ENCODE data around the gene KIF21B.

Gene KIF21B

GRCh38 chr1:201020040-201020591 lies 3.4 kb downstream of the KIF21B start:
- DNase-seq: no peak

DNA sequence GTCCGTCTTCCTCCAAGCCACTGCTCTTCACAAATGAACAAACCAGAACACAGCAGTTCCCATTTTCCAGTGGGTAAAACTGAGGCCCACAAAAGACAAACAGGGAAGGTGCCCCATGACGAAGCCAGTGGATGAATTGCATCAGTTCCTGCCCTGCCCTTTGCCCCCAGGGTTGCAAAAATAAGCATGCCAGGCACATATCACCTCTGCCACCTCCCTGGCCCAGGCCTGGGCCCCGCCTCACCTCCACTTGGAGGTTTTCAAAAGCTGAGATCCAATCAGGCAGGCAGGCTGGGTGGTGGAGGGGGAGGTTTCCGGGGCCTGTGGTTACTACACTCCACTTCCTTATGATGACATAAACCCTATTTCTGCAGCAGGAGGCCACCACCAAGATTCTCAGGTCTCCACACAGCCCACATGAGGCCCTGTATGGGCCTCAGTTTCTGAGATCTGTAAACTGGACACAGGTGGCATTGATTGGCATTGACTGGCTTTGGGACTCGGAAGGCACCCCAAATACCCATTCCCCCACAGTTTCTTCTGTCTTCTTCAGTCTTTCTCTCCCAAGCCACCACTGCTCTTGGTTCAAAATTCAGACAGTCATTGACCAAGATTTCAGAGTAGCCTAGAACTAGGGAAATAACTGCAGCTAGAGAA lies 4.1 kb downstream of the KIF21B start:
- peak in 8 of 56 donors; percentile 17 to 54 (median 28) for DNase-seq

DNA sequence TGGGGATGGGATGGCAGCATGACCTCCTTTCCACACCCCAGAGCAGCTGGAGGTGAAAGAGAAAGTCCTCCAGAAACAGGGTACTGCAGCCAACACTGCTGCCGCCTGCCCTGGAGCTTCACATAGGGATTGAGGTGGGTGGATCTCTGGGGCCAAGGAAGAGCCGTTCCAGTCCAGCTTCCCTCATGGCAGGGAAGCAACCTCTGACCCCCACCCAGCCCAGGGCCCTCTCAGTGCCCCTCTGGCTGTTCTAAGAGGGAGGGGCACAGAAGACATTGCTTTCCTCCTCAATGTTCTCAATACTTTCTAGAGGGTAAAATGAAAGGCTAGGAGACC lies 5.7 kb downstream of the KIF21B start:
- no peak for DNase-seq

- peak in 8 of 56 donors; percentile 9 to 51 (median 32) for DNase-seq
These were observed 6.3 kb downstream of the KIF21B start for GRCh38 chr1:201016943-201017827.

DNA sequence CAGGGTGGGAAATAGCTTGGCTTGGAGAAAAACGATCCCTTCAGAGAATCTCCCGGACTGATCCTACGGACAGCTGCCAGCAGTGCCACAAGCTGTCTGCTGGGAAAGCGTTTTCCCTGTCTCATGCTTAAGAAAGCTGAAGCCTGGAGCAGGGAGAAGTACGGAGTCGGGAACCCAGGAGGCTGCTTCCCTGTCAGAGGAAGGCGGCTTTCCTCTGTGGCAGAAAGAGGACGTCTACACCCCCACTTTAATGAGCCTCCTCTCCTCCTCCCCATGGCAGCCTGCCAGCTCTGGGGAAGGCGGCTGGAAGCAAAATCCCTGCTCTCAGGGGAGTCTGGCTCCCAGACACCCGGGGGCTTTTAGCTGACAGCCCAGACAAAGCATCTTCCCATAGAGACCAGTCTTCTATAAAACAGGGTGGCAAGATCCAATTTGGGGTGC lies 7.3 kb downstream of the KIF21B start:
- peak in 42 of 56 donors; percentile 18 to 76 (median 54) for DNase-seq

DNA sequence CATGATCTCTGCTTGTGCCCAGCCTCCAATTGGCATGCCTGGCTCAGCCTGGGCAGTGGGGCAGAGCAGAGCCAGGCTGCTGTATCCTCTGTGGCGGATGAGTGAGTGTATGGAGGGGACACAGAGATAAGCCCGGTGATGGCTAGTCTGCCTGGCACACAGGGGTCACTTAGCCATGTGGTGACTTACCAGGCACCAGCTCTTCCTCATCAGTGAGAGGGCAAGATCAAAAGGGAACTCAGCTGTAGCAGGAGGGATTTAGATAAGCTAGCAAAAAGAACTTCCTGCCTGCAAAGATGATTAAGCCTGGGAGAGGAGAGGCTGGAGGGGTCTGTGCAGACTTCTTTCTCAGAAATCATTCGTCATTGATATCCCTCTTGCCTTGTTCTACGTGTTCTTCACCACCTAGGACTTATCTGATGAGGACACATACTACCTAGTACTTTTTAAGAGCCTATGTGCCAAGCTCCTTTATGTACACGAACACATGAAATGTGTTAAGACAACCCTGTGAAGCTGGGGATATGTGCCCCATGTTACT lies 7.9 kb downstream of the KIF21B start:
- peak in 1 of 56 donors; percentile 50 for DNase-seq

DNA sequence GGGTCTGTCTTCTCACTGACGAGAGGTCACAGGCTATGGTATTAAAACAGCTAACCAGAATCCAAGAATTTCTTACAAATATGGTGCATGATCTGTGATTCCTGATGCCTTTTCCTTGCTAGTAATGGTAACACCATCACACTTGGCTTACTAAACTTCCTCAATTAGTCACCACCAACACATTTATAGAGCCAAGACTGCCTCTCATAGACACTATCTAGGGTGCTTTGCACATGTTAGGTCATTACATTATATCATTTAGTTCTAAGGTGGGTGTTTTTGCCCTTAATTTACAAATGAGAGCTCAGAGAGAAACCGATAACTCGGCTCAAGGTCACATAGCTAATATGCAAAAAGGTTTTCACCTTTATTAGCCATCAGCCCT lies 8.7 kb downstream of the KIF21B start:
- no peak for DNase-seq

DNA sequence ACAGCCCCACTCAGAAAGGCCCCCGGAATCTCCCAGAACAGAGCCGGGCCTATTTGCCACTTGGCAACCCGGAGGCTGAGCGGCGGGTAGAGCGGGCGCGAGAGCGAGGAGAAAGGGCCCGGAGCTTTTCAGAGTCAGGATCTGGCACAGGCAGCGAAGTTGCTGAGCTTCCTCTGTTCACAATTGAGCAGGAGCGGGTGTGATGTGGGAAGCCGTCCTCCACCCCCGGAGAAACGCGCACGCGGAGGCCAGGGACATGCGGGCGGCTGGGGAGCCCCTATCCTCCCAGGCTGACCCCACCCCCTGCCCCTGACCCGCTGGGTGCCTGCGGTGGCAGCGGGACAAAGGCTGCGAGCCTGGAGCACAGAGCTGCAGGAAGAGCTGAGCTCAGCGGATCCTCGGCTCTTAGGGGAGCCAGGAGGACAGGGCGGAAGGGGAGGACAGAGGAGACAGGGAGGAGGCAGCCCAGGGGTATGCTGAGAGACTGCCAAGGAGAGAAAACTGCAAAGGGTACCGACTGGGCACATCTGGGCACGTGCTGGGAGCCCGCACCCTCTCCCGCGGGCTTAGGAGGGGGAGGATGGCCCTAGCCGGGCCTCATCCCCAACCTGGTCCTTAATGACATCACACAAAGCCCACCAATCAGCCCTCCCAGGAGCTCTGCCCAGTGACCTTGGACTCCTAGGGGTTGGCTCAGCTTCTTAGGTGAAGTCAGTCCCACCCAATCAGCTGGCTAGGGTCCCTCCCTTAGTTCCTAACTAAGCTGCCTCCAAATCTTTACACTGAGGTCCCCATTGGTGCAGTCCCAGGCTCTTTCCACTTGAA lies 9.3 kb downstream of the KIF21B start:
- peak in 48 of 56 donors; percentile 28 to 84 (median 67) for DNase-seq

DNA sequence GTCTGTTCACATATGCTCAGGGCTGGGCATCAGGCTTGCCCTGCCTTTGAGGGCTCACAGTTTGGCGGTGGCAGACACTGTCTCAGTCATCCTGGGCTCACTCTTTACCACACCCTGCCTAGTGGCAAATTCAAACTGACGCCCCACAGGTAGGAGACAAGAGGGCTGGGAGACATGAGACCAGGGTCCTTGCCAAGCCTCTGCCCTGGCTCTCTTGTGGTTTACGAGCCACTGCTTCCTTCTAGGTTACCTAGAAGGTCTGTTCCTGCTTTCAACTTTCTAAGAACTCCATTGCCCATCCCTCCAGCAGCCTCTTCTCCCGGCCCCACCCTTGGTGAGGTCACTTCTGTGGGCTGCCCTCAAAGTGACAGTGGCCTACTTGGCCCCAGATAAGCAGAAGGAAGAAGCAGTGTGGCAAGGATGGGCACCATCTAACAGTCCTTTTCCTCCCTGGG lies 10.5 kb downstream of the KIF21B start:
- no peak for DNase-seq

DNA sequence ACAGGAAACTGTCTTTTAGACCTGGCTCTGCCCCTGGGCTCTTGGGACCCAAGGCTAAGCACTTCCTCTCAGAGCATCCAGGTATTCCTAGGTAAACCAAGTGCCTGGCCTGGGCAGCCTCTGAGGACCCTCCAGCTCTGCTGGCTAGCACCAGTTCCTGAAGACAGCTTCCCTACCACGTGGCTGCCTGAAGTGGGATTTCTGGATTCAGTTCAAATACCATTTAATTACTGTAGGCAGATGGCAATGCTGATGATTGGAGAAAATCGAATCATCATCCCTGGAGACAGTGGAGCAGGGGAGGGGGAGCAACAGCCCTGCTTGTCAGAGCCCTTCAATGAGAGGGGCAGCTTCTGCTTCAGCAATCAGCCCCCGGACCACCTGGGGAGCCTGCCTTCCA lies 11.9 kb downstream of the KIF21B start:
- DNase-seq: peak in 8 of 56 donors; percentile 6 to 42 (median 26)

DNA sequence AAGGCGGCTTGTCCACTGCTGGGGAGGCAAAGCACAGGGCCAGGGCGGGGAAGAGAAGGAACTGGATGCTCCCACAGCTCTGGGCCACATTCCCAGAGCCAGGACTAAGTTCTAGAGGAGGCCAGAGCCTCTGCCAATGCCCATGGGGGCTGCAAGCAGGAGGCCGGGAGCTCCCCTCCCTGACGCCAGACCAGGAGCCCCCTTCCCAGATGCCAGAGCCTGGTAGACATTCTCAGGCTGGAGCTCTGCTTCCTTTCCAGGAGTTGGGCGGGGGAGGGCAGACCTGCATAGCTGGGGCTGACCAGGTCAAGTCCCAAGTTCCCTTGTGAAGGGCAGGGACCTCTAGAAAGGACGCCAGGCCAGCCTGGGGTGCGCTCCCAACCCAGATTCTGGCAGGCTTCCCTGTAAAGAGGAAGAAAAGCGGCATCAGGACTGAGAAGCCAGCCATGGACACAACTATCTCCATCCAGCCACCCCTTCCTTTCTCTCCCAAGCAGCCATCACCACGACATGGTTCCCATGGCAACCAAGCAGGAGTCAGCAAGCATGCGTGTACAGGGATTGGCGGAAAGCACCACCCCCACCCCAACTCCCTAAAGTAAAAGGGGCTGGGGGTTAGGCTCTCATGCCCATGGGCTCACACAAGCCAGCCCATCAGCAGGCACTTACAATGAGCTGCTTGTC lies 13.4 kb downstream of the KIF21B start:
- peak in 38 of 56 donors; percentile 23 to 80 (median 57) for DNase-seq

DNA sequence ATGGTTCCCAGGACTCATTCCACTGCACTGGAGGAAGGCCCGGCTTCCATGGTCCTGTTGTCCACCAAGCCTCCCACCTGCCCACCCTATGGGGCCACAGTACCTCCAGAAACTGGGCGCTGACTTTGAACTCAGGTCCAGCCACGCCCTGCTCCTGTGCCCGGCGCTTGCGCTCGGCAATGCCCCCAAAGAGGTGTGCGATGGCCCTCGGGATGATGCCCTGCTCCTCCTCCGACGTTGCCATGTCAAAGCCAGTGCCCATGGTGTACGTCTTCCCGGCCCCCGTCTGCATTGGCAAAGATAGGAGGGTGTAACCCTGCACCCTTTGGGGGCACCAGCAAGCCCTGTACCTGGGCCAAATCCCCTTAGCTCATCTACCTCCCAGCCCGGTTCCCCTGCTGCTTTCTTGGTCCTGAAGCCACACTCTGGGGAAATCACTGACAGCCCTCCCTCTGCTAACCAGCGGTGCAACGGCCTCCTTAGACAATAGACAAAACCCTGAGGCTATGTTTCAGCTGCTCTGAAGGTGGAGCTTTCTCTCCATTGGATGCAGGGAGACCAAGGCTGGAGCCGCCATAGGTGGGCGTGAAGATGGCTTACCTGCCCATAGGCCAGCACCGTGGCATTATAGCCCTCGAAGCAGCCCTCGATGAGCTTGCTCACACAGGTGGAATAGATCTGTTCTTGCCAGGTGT lies 14.7 kb downstream of the KIF21B start:
- no peak for DNase-seq

DNA sequence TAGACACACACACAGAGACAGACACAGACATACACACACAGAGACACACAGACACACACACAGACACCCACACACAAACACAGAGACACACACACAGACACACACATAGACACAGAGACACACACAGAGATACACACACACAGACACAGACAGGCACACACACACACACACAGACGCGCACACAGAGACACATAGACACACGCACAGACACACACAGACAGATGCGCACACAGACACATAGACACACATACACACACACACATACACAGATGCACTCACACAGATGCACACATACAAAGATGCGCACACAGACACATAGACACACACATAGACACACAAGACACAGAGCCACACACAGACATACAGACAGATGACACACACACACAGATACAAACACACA lies 16.0 kb downstream of the KIF21B start:
- DNase-seq: no peak

- DNase-seq: no peak
These were observed 17.1 kb downstream of the KIF21B start for GRCh38 chr1:201006450-201006849.

DNA sequence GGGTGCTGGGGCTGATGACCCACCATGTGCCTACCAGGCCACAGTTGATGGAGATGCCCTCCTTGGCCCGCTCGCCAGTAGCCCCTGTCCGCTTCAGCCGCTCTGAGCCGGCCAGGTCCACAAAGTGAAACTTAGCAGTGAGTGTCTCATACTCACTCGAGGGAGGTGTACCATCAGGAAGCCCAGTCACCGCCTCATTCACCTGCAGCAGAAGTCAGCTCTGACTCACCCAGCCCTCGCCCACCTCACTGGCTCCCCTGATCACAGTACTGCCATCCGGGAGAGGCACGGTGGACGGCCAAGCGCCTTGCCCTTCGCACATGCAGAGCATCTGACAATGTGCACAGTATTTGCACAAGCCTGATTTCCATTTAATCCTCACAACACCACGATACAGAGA lies 18.8 kb downstream of the KIF21B start:
- DNase-seq: no peak

DNA sequence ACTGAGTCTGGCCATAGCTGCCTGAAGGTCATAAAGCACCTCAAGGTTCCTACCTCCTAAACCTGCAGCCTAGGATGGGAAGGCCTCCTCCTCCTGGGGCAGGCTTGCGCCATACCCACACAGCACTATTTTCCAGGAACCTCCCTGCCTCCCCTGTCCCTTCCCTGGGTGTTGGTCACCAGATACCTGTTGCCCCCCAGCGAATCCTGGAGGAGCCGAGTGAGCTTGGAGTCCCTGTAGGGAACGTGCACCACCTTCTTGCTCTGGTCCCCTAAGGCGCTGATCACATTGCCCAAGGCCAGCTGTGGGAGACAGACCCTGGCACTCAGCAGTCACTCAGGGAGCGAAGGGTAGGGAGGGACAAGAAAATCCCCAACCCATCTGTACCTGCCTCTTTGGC lies 19.4 kb downstream of the KIF21B start:
- DNase-seq: no peak

DNA sequence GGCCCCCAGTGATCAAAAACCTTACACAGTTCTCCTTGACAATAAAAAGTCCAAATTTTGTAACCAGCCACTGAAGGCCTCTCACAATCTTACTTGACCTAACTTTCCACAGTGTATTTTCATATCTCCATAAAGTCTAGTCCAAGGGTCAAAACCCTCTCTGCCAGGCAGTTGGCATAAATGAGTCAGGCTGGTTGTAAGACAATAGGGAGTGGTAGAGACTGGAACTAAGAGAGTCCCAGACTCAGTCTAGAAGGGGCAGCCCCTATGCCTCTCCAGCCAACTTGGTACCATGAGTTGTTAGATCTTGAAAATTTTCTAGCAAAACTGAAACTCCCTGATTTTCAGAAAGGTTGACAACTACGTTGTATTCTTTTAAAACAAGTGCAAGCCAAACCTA lies 21.0 kb downstream of the KIF21B start:
- no peak for DNase-seq

- DNase-seq: no peak
These were observed 21.6 kb downstream of the KIF21B start for GRCh38 chr1:201001962-201002361.

DNA sequence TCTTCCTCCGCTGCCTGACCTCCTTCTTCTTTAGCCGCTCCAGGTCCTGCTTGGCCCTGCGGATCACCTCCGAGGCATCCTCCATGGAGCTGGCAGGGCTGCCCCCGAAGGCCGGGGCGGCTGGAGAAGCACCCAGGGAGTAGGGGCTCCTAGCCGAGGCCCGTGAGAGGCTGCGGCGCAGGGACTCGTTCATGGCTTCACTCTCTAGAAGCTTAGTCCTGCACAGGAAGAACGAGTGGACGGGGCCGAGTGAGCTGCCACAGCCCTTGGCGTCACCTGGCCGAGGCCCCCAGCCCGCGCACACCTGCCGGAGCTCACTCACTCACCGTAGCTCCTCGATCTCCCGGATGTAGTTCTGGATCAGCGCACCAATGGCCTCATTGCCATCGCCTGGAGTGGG lies 23.1 kb downstream of the KIF21B start:
- no peak for DNase-seq

DNA sequence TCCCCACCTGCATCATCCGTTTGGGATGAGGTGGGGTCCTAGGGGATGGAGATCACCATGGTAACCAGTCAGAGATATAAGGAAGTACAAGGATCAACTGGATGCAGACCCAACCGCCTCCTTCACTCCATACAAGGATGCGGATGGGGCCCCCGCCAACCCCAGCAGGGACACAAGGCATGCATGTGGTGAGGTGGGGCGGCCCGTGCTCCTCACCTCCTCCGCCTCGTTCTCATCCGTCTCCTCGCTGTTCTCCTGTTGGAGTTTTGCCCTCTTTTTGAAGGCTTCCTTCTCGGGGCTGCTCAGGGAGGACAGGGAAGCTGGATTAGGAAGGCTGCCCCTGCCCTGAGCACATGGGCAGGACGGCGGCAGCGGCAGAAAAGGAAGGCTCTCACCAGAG lies 23.8 kb downstream of the KIF21B start:
- no peak for DNase-seq
